Right hindlimb (tissue), 1 donor: Measurements from ENCODE around the gene FABP1.
A peak's percentile ranks its signal among the peaks of the same experiment; 100 is the strongest.

Experiments used
- DNase-seq: peaks from one replicate; pipeline ENCODE4 v3.0.0-alpha.2; 2018

Gene FABP1

GRCh38 chr2:88077080-88077479, 50.8 kb downstream of the FABP1 start:
- peak; percentile 77 for DNase-seq

GRCh38 chr2:88074854-88075292, 53.0 kb downstream of the FABP1 start:
- DNase-seq = no peak

DNA sequence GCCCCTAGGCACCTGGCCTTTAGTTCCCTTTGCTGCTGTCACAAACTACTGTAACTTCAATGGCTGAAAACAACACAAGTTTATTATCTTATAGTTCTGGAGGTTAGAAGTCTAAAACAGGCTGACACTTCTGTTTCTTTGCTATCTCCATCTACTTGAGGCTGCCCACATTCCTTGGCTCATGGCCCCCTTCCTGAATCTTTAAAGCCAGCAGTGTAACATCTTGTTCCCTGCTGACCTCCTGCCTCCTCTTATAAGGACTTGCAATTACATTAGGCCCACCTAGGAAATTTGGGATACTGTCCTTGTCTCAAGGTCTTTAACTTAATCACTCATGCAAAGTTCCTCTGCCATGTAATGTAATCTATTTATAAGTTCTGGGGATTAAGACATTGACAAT, 53.7 kb downstream of the FABP1 start:
- no peak for DNase-seq
